Panc1 (cell line): ENCODE measurements around the gene WNT7B. TPM values are rescaled to one million over a fixed set of nuclear protein-coding genes. Genes with fewer than 3 reads are reported as not detected.

Experiments used
- ATAC-seq: fragments of 200-7000 bp; cut with Tn5 transposase; 2 replicates; pipeline ENCODE4 v1.9.1; 2020; ENCODE audit warnings: mild to moderate bottlenecking, moderate library complexity
- BruUV-seq: library from RNA; stranded (reverse); fragments of 400-500 nt; replicated peaks from 2 replicates; lab custom pipeline; 2021; lab: Mats Ljungman, UMichigan
- CTCF ChIA-PET: fragments of 300-600 bp; sonication (Branson Sonifier 250); formaldehyde crosslinking; loops from one replicate; lab custom pipeline; 2022; ENCODE audit warnings: antibody characterized with exemption; lab: Charles Lee
- POLR2A ChIA-PET: fragments of 300-600 bp; sonication (Branson Sonifier 250); formaldehyde crosslinking; loops from one replicate; lab custom pipeline; 2022; ENCODE audit warnings: antibody characterized with exemption; lab: Charles Lee
- DNase-seq: peaks from one replicate; pipeline ENCODE4 v3.0.0-alpha.2; 2010; ENCODE audit warnings: low read depth, low spot score
- H3K27ac ChIP-seq: 2 replicates; pipeline ENCODE4 v1.5.1; 2011; ENCODE audit warnings: mild to moderate bottlenecking, low read length, inconsistent platforms
- H3K27me3 ChIP-seq: fragments of 200-500 bp; sonication (Bioruptor generic); 2 replicates; pipeline ENCODE4 v1.6.0; 2014; ENCODE audit warnings: low read length, inconsistent platforms; ENCODE audit not compliant: control insufficient read depth, insufficient read depth
- H3K36me3 ChIP-seq: fragments of 200-500 bp; sonication (Bioruptor generic); 2 replicates; pipeline ENCODE4 v1.5.1; 2014; ENCODE audit warnings: inconsistent platforms, mild to moderate bottlenecking, low read length, moderate library complexity; ENCODE audit not compliant: control insufficient read depth, insufficient read depth
- H3K4me1 ChIP-seq: 2 replicates; pipeline ENCODE4 v1.5.1; 2011; ENCODE audit warnings: inconsistent platforms, mild to moderate bottlenecking, low read length, moderate library complexity; ENCODE audit not compliant: control insufficient read depth, insufficient read depth
- H3K4me3 ChIP-seq, 2 experiments: 2 replicates each; pipeline ENCODE4 v1.5.1; 2011 to 2012; ENCODE audit warnings: low read depth in 2 of 2, low read length in 2 of 2, mild to moderate bottlenecking in 2 of 2, inconsistent platforms in 1 of 2, moderate library complexity in 1 of 2
- H3K9me3 ChIP-seq: fragments of 200-500 bp; sonication (Bioruptor generic); 2 replicates; pipeline ENCODE4 v1.5.1; 2014; ENCODE audit warnings: low read depth, mild to moderate bottlenecking, inconsistent platforms, low read length, moderate library complexity; ENCODE audit not compliant: control insufficient read depth, insufficient read depth
- POLR2AphosphoS5 ChIP-seq: IDR thresholded peaks from 2 replicates; pipeline ENCODE4 v1.6.1; 2012; ENCODE audit warnings: mild to moderate bottlenecking, low read depth, low read length, moderate library complexity
- SIN3A ChIP-seq: IDR thresholded peaks from 2 replicates; pipeline ENCODE4 v1.6.1; 2012; ENCODE audit warnings: low read depth, mild to moderate bottlenecking, low read length, moderate library complexity, borderline replicate concordance; ENCODE audit not compliant: insufficient read depth
- TCF7L2 ChIP-seq: IDR thresholded peaks from 2 replicates; pipeline ENCODE4 v1.6.1; 2011; ENCODE audit warnings: mild to moderate bottlenecking, low read depth, low read length, inconsistent platforms
- in situ Hi-C: cut with HindIII; loops from 2 replicates; pipeline ENCODE4 v1.10.0; 2016; ENCODE audit warnings: low sequenced_read_pairs, low pct_unique_long_range_greater_than_20kb
- intact Hi-C: fragments of 100-400 bp; cut with micrococcal nuclease; formaldehyde crosslinking; loops from one replicate; pipeline ENCODE4 v1.10.0; 2022; ENCODE audit not compliant: unreplicated experiment
- total RNA-seq: library from RNA; stranded (reverse); gene quantifications from one replicate; pipeline ENCODE4 v1.2.1, GENCODE V29; 2021; ENCODE audit not compliant: unreplicated experiment
- TF ChIP-seq, protein P1 (sequence below): fragments of 450-650 bp; IDR thresholded peaks from 2 replicates; pipeline ENCODE4 v1.5.1; 2017; ENCODE audit warnings: mild to moderate bottlenecking
- TF ChIP-seq, protein P2 (sequence below), 2 experiments: IDR thresholded peaks; 2 replicates each; pipeline ENCODE4 v1.6.1; 2011 to 2012; ENCODE audit warnings: low read depth in 2 of 2, control low read depth in 1 of 2, low read length in 1 of 2, mild to moderate bottlenecking in 1 of 2, moderate library complexity in 1 of 2; ENCODE audit not compliant: insufficient read depth in 1 of 2

WNT7B gene
- total RNA-seq, 1 experiment from 2014 or later, result 52.1 TPM

DNA sequence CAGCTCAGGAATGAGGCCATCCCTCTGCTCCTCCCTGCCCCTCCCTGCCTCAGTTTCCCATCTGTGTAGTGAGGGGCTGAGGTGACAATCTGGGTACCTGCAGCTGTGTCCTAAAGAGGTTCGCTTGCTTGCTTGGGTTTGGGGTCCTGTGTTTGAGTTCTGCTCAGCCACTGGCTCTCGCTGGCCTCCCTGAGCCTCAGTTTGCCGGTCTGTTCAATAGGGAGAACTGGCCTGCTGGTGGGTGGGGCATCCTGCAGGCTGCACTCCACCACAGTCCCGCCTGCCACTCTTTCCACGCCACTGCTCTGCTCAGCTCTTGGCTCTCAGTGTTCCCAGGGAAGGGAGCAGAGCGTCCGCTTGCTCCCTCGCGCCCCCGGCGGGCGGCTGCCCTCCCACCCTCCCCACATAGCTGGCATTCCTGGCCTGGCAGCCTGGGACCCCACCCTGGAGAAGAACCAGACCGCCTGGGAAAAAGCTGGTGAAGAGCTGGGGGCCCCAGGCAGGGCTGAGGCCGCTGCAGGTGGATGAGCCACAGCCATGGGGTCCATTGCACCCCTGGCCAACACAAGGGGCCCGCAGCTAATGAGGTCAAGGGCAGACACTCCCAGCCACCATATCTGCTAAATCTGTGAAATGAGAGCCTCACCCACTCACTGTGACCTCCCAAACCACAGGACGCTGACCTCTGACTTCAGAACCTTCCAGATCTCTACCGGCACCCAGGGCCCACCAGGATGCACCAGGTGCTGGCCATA, 15.1 kb downstream of the WNT7B start:
- ATAC-seq (no peak), DNase-seq (no peak)
- Histone ChIP-seq H3K27me3 (no peaks in the 10 kb centered on the region), H3K27ac (peak overlapping the region; percentile 48), H3K4me1 (peaks cover 82% of the 10 kb centered on the region), H3K4me3 (no peak overlapping the region), H3K36me3 (no peaks in the 10 kb centered on the region), H3K9me3 (no peaks in the 10 kb centered on the region)
- in situ Hi-C loops (no loop called here), intact Hi-C loops (no loop called here)
- no TSS peak for BruUV-seq
- POLR2A ChIA-PET, result interaction anchor here (0.6 kb wide), 1 partner anchor 95 kb away, joined by 4 read pairs; no protein-coding TSS in a partner anchor
- no peak for TF ChIP-seq TCF7L2
- TF ChIP-seq, protein P1, sequence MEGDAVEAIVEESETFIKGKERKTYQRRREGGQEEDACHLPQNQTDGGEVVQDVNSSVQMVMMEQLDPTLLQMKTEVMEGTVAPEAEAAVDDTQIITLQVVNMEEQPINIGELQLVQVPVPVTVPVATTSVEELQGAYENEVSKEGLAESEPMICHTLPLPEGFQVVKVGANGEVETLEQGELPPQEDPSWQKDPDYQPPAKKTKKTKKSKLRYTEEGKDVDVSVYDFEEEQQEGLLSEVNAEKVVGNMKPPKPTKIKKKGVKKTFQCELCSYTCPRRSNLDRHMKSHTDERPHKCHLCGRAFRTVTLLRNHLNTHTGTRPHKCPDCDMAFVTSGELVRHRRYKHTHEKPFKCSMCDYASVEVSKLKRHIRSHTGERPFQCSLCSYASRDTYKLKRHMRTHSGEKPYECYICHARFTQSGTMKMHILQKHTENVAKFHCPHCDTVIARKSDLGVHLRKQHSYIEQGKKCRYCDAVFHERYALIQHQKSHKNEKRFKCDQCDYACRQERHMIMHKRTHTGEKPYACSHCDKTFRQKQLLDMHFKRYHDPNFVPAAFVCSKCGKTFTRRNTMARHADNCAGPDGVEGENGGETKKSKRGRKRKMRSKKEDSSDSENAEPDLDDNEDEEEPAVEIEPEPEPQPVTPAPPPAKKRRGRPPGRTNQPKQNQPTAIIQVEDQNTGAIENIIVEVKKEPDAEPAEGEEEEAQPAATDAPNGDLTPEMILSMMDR, result no peak
- no peak for TF ChIP-seq SIN3A
- TF ChIP-seq POLR2AphosphoS5, result no peak
- TF ChIP-seq, protein P2, sequence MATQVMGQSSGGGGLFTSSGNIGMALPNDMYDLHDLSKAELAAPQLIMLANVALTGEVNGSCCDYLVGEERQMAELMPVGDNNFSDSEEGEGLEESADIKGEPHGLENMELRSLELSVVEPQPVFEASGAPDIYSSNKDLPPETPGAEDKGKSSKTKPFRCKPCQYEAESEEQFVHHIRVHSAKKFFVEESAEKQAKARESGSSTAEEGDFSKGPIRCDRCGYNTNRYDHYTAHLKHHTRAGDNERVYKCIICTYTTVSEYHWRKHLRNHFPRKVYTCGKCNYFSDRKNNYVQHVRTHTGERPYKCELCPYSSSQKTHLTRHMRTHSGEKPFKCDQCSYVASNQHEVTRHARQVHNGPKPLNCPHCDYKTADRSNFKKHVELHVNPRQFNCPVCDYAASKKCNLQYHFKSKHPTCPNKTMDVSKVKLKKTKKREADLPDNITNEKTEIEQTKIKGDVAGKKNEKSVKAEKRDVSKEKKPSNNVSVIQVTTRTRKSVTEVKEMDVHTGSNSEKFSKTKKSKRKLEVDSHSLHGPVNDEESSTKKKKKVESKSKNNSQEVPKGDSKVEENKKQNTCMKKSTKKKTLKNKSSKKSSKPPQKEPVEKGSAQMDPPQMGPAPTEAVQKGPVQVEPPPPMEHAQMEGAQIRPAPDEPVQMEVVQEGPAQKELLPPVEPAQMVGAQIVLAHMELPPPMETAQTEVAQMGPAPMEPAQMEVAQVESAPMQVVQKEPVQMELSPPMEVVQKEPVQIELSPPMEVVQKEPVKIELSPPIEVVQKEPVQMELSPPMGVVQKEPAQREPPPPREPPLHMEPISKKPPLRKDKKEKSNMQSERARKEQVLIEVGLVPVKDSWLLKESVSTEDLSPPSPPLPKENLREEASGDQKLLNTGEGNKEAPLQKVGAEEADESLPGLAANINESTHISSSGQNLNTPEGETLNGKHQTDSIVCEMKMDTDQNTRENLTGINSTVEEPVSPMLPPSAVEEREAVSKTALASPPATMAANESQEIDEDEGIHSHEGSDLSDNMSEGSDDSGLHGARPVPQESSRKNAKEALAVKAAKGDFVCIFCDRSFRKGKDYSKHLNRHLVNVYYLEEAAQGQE (IDR thresholded peaks at IDR 0.05; ENCODE audit: insufficient read depth in 1 of 2, low read depth in 2 of 2, low read length in 1 of 2), result no peak
- CTCF ChIA-PET, result no interaction called here

DNA sequence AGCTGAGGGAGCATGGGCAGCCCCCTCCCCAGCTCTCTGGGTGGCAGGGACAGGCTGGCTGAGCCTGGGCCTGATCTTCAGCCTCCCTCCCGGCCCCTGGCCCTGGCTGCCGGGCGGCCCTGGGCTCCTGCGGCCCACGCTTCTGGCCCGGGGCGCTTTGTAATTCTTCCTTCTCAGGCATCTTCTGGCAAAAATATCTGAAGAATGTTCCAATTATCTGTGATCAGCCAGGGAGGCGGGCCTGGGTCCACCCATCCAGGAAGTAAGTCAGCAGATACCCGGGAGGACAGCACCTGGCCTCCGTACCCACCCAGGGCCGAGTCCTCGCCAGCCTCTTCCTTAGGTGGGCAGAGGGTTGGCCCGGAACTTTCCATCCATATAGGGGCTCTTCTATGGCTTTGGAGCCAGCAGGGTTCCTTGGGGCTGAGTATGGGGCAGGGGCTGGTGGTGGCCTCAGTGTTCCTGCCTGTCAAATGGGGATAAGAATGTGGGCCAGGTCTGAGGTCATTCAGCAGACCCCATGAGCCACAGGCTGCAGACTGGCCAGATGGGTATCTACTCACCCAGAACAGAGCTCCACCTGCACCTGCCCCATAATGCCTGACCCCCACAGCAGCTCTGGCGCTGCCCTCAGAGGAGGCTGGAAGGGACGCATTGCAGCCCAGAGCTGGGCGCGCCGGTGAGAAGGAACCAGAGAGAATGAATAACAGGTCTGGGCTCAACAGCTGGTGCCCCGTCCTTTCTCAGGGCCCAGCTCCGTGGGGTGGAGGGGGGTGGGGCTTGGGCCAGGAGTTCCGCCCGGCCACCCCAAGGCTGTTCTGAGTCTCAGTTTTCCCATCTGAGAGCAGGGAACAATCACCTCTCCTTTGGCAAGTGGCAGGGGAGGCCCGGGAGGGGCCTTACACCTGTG, 16.2 kb downstream of the WNT7B start:
- Histone ChIP-seq H3K27ac (peak overlapping the region; percentile 52), H3K27me3 (no peaks in the 10 kb centered on the region), H3K4me3 (no peak overlapping the region), H3K9me3 (no peaks in the 10 kb centered on the region), H3K36me3 (no peaks in the 10 kb centered on the region), H3K4me1 (peaks cover 79% of the 10 kb centered on the region)
- BruUV-seq, result no TSS peak
- ChIA-PET POLR2A (interaction anchor here (0.6 kb wide), 1 partner anchor 93 kb away, joined by 7 read pairs; no protein-coding TSS in a partner anchor), CTCF (no interaction called here)
- intact Hi-C loops, result no loop called here
- no peak for DNase-seq
- no peak for ATAC-seq
- in situ Hi-C loops, result no loop called here
- TF ChIP-seq, protein P1, result no peak
- TF ChIP-seq POLR2AphosphoS5, result no peak
